H1 (cell line): ENCODE measurements around the gene ETS1. TPM values are rescaled to one million over a fixed set of nuclear protein-coding genes. Genes with fewer than 3 reads are reported as not detected.

Experiments
- CTCF ChIA-PET: fragments of 300-600 bp; sonication (Branson Sonifier 250); formaldehyde crosslinking; loops from one replicate; lab custom pipeline; 2021; ENCODE audit not compliant: partially characterized antibody; lab: Charles Lee
- POLR2A ChIA-PET: fragments of 300-600 bp; sonication (Branson Sonifier 250); formaldehyde crosslinking; loops from one replicate; lab custom pipeline; 2021; ENCODE audit warnings: inconsistent platforms; ENCODE audit not compliant: partially characterized antibody; lab: Charles Lee
- DNase-seq, 2 experiments: peaks; one replicate each; pipeline versions ENCODE4 v3.0.0 to v3.0.0-alpha.2; 2010 to 2022; ENCODE audit warnings: low spot score in 2 of 2, low read depth in 1 of 2, mixed read lengths in 1 of 2
- FAIRE-seq: peaks from 2 replicates; lab custom pipeline; 2011; peaks lifted over from hg19 to GRCh38; lab: Jason Lieb, UNC
- H2AFZ ChIP-seq: 2 replicates; pipeline ENCODE4 v1.8.1; 2012; ENCODE audit warnings: low read length, inconsistent platforms
- H2AK5ac ChIP-seq: 2 replicates; pipeline ENCODE4 v1.6.1; 2013; ENCODE audit warnings: low read depth, low read length
- H2BK120ac ChIP-seq: replicated peaks from 2 replicates; pipeline ENCODE3; 2013; ENCODE audit warnings: low read depth, low read length, inconsistent platforms
- H2BK12ac ChIP-seq: 2 replicates; pipeline ENCODE4 v1.6.1; 2013; ENCODE audit warnings: low read depth, low read length
- H2BK15ac ChIP-seq: 2 replicates; pipeline ENCODE4 v1.6.1; 2013; ENCODE audit warnings: low read length
- H2BK20ac ChIP-seq: 2 replicates; pipeline ENCODE4 v1.6.1; 2013; ENCODE audit warnings: low read length
- H2BK5ac ChIP-seq: 2 replicates; pipeline ENCODE4 v1.6.1; 2013; ENCODE audit warnings: low read depth, low read length
- H3K14ac ChIP-seq: 2 replicates; pipeline ENCODE4 v1.6.1; 2013; ENCODE audit warnings: inconsistent platforms; ENCODE audit not compliant: insufficient read length
- H3K18ac ChIP-seq: 2 replicates; pipeline ENCODE4 v1.6.1; 2013; ENCODE audit warnings: low read length; ENCODE audit errors: extremely low read depth
- H3K23ac ChIP-seq: 2 replicates; pipeline ENCODE4 v1.6.1; 2013; ENCODE audit warnings: inconsistent platforms; ENCODE audit not compliant: insufficient read length
- H3K23me2 ChIP-seq: 2 replicates; pipeline ENCODE4 v1.6.1; 2013; ENCODE audit warnings: low read depth, low read length
- H3K27ac ChIP-seq: 2 replicates; pipeline ENCODE4 v1.6.1; 2011; ENCODE audit warnings: low read depth, low read length, inconsistent platforms
- H3K27me3 ChIP-seq, 4 experiments: replicated peaks in 1 of 4; 1 replicate in 1 of 4; 2 replicates in 3 of 4; pipeline versions ENCODE4 v1.6.1 to v1.8.1; 2011 to 2013; ENCODE audit warnings: low read length in 3 of 4, mild to moderate bottlenecking in 3 of 4, inconsistent platforms in 2 of 4, mixed read lengths in 2 of 4, moderate library complexity in 1 of 4; ENCODE audit not compliant: control insufficient read depth in 3 of 4, insufficient read depth in 3 of 4; ENCODE audit errors: extremely low read depth in 1 of 4
- H3K36me3 ChIP-seq, 4 experiments: 2 replicates each; pipeline versions ENCODE4 v1.6.1 to v1.8.1; 2011 to 2013; ENCODE audit warnings: mild to moderate bottlenecking in 4 of 4, low read length in 3 of 4, moderate library complexity in 2 of 4, control low read depth in 1 of 4, inconsistent platforms in 1 of 4; ENCODE audit not compliant: insufficient read depth in 4 of 4, control insufficient read depth in 2 of 4
- H3K4ac ChIP-seq: replicated peaks from 2 replicates; pipeline ENCODE3; 2013; ENCODE audit warnings: low read length, low read depth, mixed read lengths, inconsistent platforms; ENCODE audit not compliant: insufficient read length
- H3K4me1 ChIP-seq, 4 experiments: replicated peaks in 1 of 4; 1 replicate in 1 of 4; 2 replicates in 3 of 4; pipeline versions ENCODE4 v1.6.1 to v1.8.1; 2011 to 2013; ENCODE audit warnings: low read length in 3 of 4, inconsistent platforms in 2 of 4, mixed read lengths in 1 of 4; ENCODE audit not compliant: insufficient read depth in 4 of 4, control insufficient read depth in 3 of 4
- H3K4me2 ChIP-seq, 2 experiments: 2 replicates each; pipeline versions ENCODE4 v1.6.1 to v1.8.1; 2011 to 2013; ENCODE audit warnings: low read depth in 2 of 2, low read length in 2 of 2, control low read depth in 1 of 2, inconsistent platforms in 1 of 2, mild to moderate bottlenecking in 1 of 2; ENCODE audit not compliant: insufficient read depth in 1 of 2
- H3K4me3 ChIP-seq, 4 experiments: fragments of 200-600, 300-600 bp in 1 of 4; sonication (generic), shearing (Covaris generic), sonication (Bioruptor Twin) in 1 of 4; 2 replicates each; pipeline versions ENCODE4 v1.5.1 to v1.8.1; 2011 to 2016; ENCODE audit warnings: low read length in 4 of 4, low read depth in 3 of 4, control low read depth in 2 of 4, inconsistent platforms in 2 of 4, mild to moderate bottlenecking in 2 of 4, mixed read lengths in 1 of 4, moderate library complexity in 1 of 4; ENCODE audit not compliant: insufficient read depth in 2 of 4; ENCODE audit errors: extremely low read depth in 1 of 4
- H3K56ac ChIP-seq: replicated peaks from 2 replicates; pipeline ENCODE3; 2013; ENCODE audit warnings: low read depth, mild to moderate bottlenecking, mixed read lengths, low read length, inconsistent platforms; ENCODE audit not compliant: insufficient read length
- H3K79me1 ChIP-seq: 2 replicates; pipeline ENCODE4 v1.6.1; 2013; ENCODE audit warnings: low read depth, low read length, control low read depth
- H3K79me2 ChIP-seq, 2 experiments: 2 replicates each; pipeline versions ENCODE4 v1.6.1 to v1.8.1; 2012 to 2013; ENCODE audit warnings: low read length in 2 of 2, mild to moderate bottlenecking in 2 of 2, inconsistent platforms in 1 of 2; ENCODE audit not compliant: insufficient read depth in 2 of 2, control insufficient read depth in 1 of 2
- H3K9ac ChIP-seq, 4 experiments: replicated peaks in 1 of 4; 1 replicate in 1 of 4; 2 replicates in 3 of 4; pipeline versions ENCODE4 v1.6.1 to v1.8.1; 2011 to 2013; ENCODE audit warnings: low read depth in 3 of 4, low read length in 3 of 4, control low read depth in 2 of 4, mild to moderate bottlenecking in 2 of 4, moderate library complexity in 2 of 4, inconsistent platforms in 1 of 4; ENCODE audit errors: extremely low read depth in 1 of 4
- H3K9me3 ChIP-seq, 2 experiments: 2 replicates each; pipeline versions ENCODE4 v1.6.1 to v1.8.1; 2012 to 2013; ENCODE audit warnings: mild to moderate bottlenecking in 2 of 2, moderate library complexity in 2 of 2, control low read depth in 1 of 2, inconsistent platforms in 1 of 2, low read depth in 1 of 2, low read length in 1 of 2, mixed read lengths in 1 of 2; ENCODE audit not compliant: insufficient read depth in 2 of 2
- H4K20me1 ChIP-seq, 2 experiments: replicated peaks in 1 of 2; 2 replicates each; pipeline versions ENCODE3 to v1.8.1; 2011 to 2013; ENCODE audit warnings: inconsistent platforms in 2 of 2, low read length in 2 of 2, mild to moderate bottlenecking in 1 of 2; ENCODE audit not compliant: insufficient read depth in 2 of 2, control insufficient read depth in 1 of 2
- H4K5ac ChIP-seq: 2 replicates; pipeline ENCODE4 v1.6.1; 2013; ENCODE audit warnings: low read length, low read depth, mixed read lengths, inconsistent platforms; ENCODE audit not compliant: insufficient read length
- H4K8ac ChIP-seq: 2 replicates; pipeline ENCODE4 v1.8.0; 2013; ENCODE audit warnings: mild to moderate bottlenecking, moderate library complexity, low read length, inconsistent platforms; ENCODE audit not compliant: insufficient read depth; ENCODE audit errors: extremely low read depth
- H4K91ac ChIP-seq: replicated peaks from 2 replicates; pipeline ENCODE3; 2013; ENCODE audit warnings: low read length, mixed read lengths, inconsistent platforms; ENCODE audit not compliant: insufficient read length
- ASH2L ChIP-seq: fragments of 200-600, 300-600 bp; sonication (generic); IDR thresholded peaks from one replicate; pipeline ENCODE4 v1.7.1; 2017; ENCODE audit warnings: low read length
- CBX5 ChIP-seq: fragments of 300-800, 300-1000 bp; sonication (generic); IDR thresholded peaks from 2 replicates; pipeline ENCODE4 v1.7.1; 2016; ENCODE audit warnings: antibody characterized with exemption, low read length, low read depth
- CHD2 ChIP-seq: IDR thresholded peaks from 2 replicates; pipeline ENCODE4 v1.6.1; 2012; ENCODE audit warnings: low read length, improper control_type of control experiment
- CREB1 ChIP-seq: IDR thresholded peaks from 2 replicates; pipeline ENCODE4 v1.6.1; 2012; ENCODE audit warnings: inconsistent platforms
- EGR1 ChIP-seq: IDR thresholded peaks from 2 replicates; pipeline ENCODE4 v1.6.1; 2011; ENCODE audit warnings: low read depth, low read length, borderline replicate concordance
- EZH2 ChIP-seq: fragments of 200-600 bp; sonication (generic); IDR thresholded peaks from 2 replicates; pipeline ENCODE4 v1.7.1; 2012; ENCODE audit warnings: low read depth, mild to moderate bottlenecking, moderate library complexity, low read length, inconsistent platforms; ENCODE audit not compliant: severe bottlenecking
- MAFK ChIP-seq: IDR thresholded peaks from 2 replicates; pipeline ENCODE4 v1.6.1; 2012; ENCODE audit warnings: low read depth, mild to moderate bottlenecking, improper control_type of control experiment, low read length
- POU5F1 ChIP-seq: IDR thresholded peaks from 2 replicates; pipeline ENCODE4 v1.6.1; 2011; ENCODE audit warnings: low read depth, mild to moderate bottlenecking, low read length, moderate library complexity
- RNF2 ChIP-seq: fragments of 200-900, 300-1000 bp; sonication (generic); IDR thresholded peaks from 2 replicates; pipeline ENCODE4 v1.7.1; 2016; ENCODE audit warnings: borderline replicate concordance, low read depth, mild to moderate bottlenecking, antibody characterized with exemption, low read length; ENCODE audit not compliant: poor library complexity, severe bottlenecking; ENCODE audit errors: missing control alignments
- SP4 ChIP-seq: IDR thresholded peaks from 2 replicates; pipeline ENCODE4 v1.6.1; 2012; ENCODE audit warnings: low read length, inconsistent platforms
- TAF7 ChIP-seq: optimal IDR thresholded peaks from 2 replicates; pipeline ENCODE3; 2011; ENCODE audit warnings: low read depth, mild to moderate bottlenecking, inconsistent platforms, low read length, moderate library complexity, borderline replicate concordance
- TBP ChIP-seq: IDR thresholded peaks from 2 replicates; pipeline ENCODE4 v1.6.1; 2011; ENCODE audit warnings: low read depth, low read length, improper control_type of control experiment
- TEAD4 ChIP-seq: IDR thresholded peaks from 2 replicates; pipeline ENCODE4 v1.6.1; 2012; ENCODE audit warnings: low read depth, low read length, inconsistent platforms, mixed read lengths
- WGBS, 2 experiments: shearing (Covaris generic) in 1 of 2; methylation state at CpG; one replicate each; pipeline versions ENCODE4 v1.1.6 to v1.1.7; 2013 to 2015; ENCODE audit warnings: low lambda C conversion rate in 2 of 2, mixed read lengths in 2 of 2, inconsistent platforms in 1 of 2, low coverage in 1 of 2, missing lambda C conversion rate in 1 of 2; ENCODE audit not compliant: insufficient replicate concordance in 2 of 2, insufficient coverage in 1 of 2, insufficient read length in 1 of 2; ENCODE audit errors: extremely low coverage in 1 of 2, missing lambda C conversion rate in 1 of 2; 5-methylcytosine and 5-hydroxymethylcytosine counted together
- polyA plus RNA-seq, 7 experiments: library from polyadenylated mRNA; depleted of rRNA in 3 of 7; stranded (reverse) in 5 of 7; unstranded in 2 of 7; fragments of >200 nt in 5 of 7; fragments of 200-250 nt in 2 of 7; gene quantifications; 1 replicate in 5 of 7; 2 replicates in 1 of 7; 4 replicates in 1 of 7; pipeline versions ENCODE4 v1.2.1 to v1.2.3, GENCODE V29; 2011 to 2013; ENCODE audit warnings: missing spikeins in 2 of 7, mixed read lengths in 2 of 7
- total RNA-seq: library from RNA; stranded (reverse); fragmentation: NEBNext Ultra II Directional; extraction: Animal tissue kit (Norgen Biotek cat#: 25700); gene quantifications from 2 replicates; pipeline ENCODE4 v1.2.1, GENCODE V29; 2021

The ETS1 gene
- total and polyA plus RNA-seq, 2 of the 8 experiments (the other 6 are each of a cell fraction or from before 2014, with no cell fraction given), result 10.0 to 35.3 TPM

- Histone ChIP-seq H3K4me1 (peaks cover 0 to 6% (median 2%) of the 10 kb centered on the region in 4 experiments; a peak in 4 of 7 replicates), H3K79me2 (no peaks in the 10 kb centered on the region; a peak in 1 of 4 replicates), H3K36me3 (no peaks in the 10 kb centered on the region), H3K27ac (no peak overlapping the region), H4K20me1 (no peaks in the 10 kb centered on the region), H3K4me2 (no peak overlapping the region), H4K5ac (no peak overlapping the region), H2AFZ (no peak overlapping the region)
- POLR2A ChIA-PET, result no interaction called here
- TF ChIP-seq SP4 (no peak), POU5F1 (no peak), TAF7 (no peak), EZH2 (no peak), CREB1 (no peak), MAFK (no peak), EGR1 (no peak), CBX5 (no peak), TEAD4 (no peak), TBP (no peak), RNF2 (no peak), ASH2L (no peak), CHD2 (no peak)
- TF ChIP-seq, all 59 proteins: peak for 0
- Histone ChIP-seq H3K18ac (no peak overlapping the region), H4K8ac (no peak overlapping the region), H2AK5ac (no peak overlapping the region), H2BK20ac (no peak overlapping the region), H2BK15ac (no peak overlapping the region), H3K9ac (no peak overlapping the region), H2BK12ac (no peak overlapping the region), H2BK120ac (no peak overlapping the region), H3K14ac (no peak overlapping the region), H3K4me3 (no peak overlapping the region), H3K27me3 (no peaks in the 10 kb centered on the region), H4K91ac (no peak overlapping the region), H3K23ac (no peak overlapping the region), H3K9me3 (no peaks in the 10 kb centered on the region), H3K23me2 (no peaks in the 10 kb centered on the region), H3K4ac (no peak overlapping the region), H3K79me1 (no peaks in the 10 kb centered on the region), H2BK5ac (no peak overlapping the region), H3K56ac (no peak overlapping the region)
- FAIRE-seq (no peak), DNase-seq (no peak)
- CTCF ChIA-PET, result interaction anchor here (0.7 to 0.9 kb wide), 2 partner anchors 38 to 651 kb away, joined by 3 read pairs; no protein-coding TSS in a partner anchor
- 87% methylated on average over 4 of the region's 4 CpGs; no CpG with 5 or more reads in 1 of the 2 experiments for WGBS, 2 experiments
Measured at GRCh38 chr11:128502726-128503125, 84.6 kb downstream of the ETS1 start.
